ACC112 (cell line): ENCODE results near the gene DNAL1.
"Not testable (repeated sequence)": the region's sequence is repeated elsewhere in the genome, so short reads cannot be mapped to it uniquely, and the experiment has no call there.

Experiments used
- H2AFZ ChIP-seq: fragments of 200-600 bp; sonication (generic); one replicate; pipeline ENCODE4 v1.6.0; 2017; ENCODE audit warnings: antibody characterized with exemption, low read length; ENCODE audit not compliant: unreplicated experiment
- H3K27ac ChIP-seq: fragments of 200-600 bp; sonication (generic); 2 replicates; pipeline ENCODE4 v1.5.1; 2014; ENCODE audit warnings: low read depth, mild to moderate bottlenecking, antibody characterized with exemption, low read length, moderate library complexity
- H3K27me3 ChIP-seq: fragments of 200-600 bp; sonication (generic); 2 replicates; pipeline ENCODE4 v1.6.1; 2014; ENCODE audit warnings: mild to moderate bottlenecking, antibody characterized with exemption, low read length, moderate library complexity, mixed read lengths; ENCODE audit not compliant: insufficient read depth
- H3K36me3 ChIP-seq: fragments of 200-600 bp; sonication (generic); 2 replicates; pipeline ENCODE4 v1.6.1; 2016; ENCODE audit warnings: mild to moderate bottlenecking, antibody characterized with exemption, low read length, moderate library complexity, mixed read lengths; ENCODE audit not compliant: insufficient read depth
- H3K4me1 ChIP-seq: fragments of 200-600 bp; sonication (generic); one replicate; pipeline ENCODE4 v1.6.1; 2016; ENCODE audit warnings: low read length, mixed read lengths; ENCODE audit not compliant: insufficient read depth, unreplicated experiment, control insufficient read depth
- H3K4me3 ChIP-seq: fragments of 200-600 bp; sonication (generic); 2 replicates; pipeline ENCODE4 v1.5.1; 2014; ENCODE audit warnings: mild to moderate bottlenecking, low read depth, low read length
- H3K79me2 ChIP-seq: fragments of 200-600 bp; sonication (generic); one replicate; pipeline ENCODE4 v1.6.0; 2016; ENCODE audit warnings: low read length; ENCODE audit not compliant: control insufficient read depth, unreplicated experiment, insufficient read depth

Gene DNAL1

DNA sequence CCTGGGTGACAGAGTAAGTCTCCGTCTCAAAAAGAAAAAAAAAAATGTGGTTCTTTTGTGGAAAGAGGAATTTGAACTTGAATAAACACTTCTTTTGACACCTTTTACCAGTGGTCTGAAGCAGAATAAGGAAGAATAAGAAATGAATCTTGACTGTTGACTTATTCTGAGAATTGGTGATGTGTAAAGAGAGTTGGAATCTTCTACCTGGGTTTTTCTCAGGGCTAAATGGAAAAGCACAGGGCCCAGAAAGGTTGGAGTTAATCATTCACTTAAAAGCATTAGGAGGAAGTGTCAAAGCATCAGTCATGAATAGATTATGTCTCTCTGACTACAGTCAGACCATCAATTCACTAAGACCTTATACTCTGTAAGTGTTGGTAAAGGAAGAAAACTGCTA, 55.5 kb downstream of the DNAL1 start:
- Histone ChIP-seq H3K27me3 (no peaks in the 10 kb centered on the region), H3K79me2 (no peaks in the 10 kb centered on the region), H3K4me1 (peaks cover 18% of the 10 kb centered on the region), H2AFZ (no peak overlapping the region), H3K27ac (no peak overlapping the region), H3K4me3 (no peak overlapping the region), H3K36me3 (no peaks in the 10 kb centered on the region)

DNA sequence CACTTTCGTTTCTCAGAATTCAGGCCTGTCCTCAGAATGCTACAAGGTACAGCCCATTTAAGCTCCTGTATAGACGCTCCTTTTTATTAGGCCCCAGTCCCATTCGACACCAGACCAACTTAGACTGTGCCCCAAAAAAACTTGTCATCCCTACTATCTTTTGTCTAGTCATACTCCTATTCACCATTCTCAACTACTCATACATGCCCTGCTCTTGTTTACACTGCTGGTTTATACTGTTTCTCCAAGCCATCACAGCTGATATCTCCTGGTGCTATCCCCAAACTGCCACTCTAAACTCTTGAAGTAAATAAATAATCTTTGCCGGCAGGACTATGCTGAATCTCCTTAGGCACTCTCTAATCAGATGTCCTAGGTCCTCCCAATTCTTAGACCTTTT, 63.3 kb downstream of the DNAL1 start:
- not testable (repeated sequence) for H3K4me3 ChIP-seq, H3K4me1 ChIP-seq, H2AFZ ChIP-seq, H3K36me3 ChIP-seq, H3K27me3 ChIP-seq, H3K27ac ChIP-seq
- H3K79me2 ChIP-seq, result peaks cover 31% of the 10 kb centered on the region

DNA sequence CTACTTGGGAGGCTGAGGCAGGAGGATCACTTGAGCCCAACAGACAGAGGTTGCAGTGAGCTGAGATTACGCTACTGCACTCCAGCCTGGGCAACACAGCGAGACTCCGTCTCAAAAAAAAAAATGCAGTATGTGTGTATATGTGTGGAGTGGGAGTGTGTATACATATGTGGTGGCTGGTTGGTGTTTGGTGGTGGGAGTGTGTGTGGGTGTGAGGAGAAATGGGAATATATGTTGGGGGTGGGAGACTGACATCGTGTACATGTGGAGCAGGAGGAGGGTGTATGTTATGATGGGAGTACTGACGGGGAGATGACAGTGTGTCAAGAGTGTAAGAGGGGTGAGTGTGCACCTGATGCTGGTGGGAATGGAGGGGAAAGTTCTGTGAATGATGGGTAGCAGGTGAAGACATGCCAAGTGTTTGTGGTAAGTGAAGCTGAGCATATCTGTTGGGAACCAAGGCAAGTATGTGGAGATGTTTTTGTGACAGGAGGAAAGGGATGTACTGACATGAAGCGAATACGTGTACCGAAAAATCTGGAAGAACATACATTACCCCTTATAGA, 65.2 kb downstream of the DNAL1 start:
- H2AFZ ChIP-seq, result no peak overlapping the region
- no peak overlapping the region for H3K27ac ChIP-seq
- no peaks in the 10 kb centered on the region for H3K36me3 ChIP-seq
- peaks cover 6% of the 10 kb centered on the region for H3K4me1 ChIP-seq
- no peaks in the 10 kb centered on the region for H3K27me3 ChIP-seq
- H3K79me2 ChIP-seq, result peaks cover 38% of the 10 kb centered on the region
- H3K4me3 ChIP-seq, result no peak overlapping the region

DNA sequence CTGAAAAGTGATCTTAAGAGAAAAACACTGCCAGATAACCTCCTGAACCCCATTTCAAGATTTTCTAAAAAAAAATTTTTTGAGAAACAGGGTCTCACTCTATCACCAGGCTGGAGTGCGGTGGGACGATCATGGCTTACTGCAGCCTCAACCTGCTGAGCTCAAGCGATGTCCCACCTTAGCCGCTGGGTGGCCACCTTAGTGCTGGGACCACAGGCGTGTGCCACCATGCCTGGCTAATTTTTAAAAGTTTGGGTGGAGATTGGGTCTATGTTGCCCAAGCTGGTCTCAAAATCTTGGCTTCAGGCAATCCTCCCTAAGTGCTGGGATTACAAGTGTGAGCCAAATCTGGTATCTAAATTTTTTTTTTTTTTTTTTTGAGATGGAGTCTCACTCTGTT, 66.0 kb downstream of the DNAL1 start:
- H3K4me3 ChIP-seq, result no peak overlapping the region
- H2AFZ ChIP-seq, result no peak overlapping the region

DNA sequence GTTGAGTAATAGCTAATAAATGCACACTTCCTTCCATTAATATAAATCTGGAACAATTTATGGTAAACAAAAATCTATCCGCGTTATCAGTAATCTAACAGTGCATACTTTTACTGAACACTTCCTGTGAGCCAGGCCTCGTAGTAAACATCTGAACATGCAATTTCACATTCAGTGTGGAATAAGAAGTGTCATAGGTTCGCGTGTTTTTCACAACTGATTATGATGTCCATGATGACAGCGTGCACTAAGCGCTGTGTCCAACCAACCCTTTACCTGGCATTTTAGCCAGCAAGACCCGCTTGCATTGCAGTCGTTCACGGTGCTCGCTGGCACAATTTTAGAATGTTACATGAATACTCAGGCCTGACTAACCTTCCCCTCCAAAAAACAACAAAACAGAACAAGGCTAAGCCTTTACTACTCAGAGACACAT, 67.3 kb downstream of the DNAL1 start:
- H3K4me3 ChIP-seq, result peak overlapping the region; percentile 93
- H3K4me1 ChIP-seq, result peaks cover 7% of the 10 kb centered on the region
- H3K36me3 ChIP-seq, result no peaks in the 10 kb centered on the region
- no peak overlapping the region for H3K27ac ChIP-seq
- H3K79me2 ChIP-seq, result peaks cover 38% of the 10 kb centered on the region
- no peak overlapping the region for H2AFZ ChIP-seq
- H3K27me3 ChIP-seq, result no peaks in the 10 kb centered on the region

More for the DNA sequence above, 66.0 kb downstream of the DNAL1 start:
- no peaks in the 10 kb centered on the region for H3K27me3 ChIP-seq
- no peak overlapping the region for H3K27ac ChIP-seq
- H3K36me3 ChIP-seq, result no peaks in the 10 kb centered on the region
- H3K79me2 ChIP-seq, result peaks cover 38% of the 10 kb centered on the region
- peaks cover 7% of the 10 kb centered on the region for H3K4me1 ChIP-seq

DNA sequence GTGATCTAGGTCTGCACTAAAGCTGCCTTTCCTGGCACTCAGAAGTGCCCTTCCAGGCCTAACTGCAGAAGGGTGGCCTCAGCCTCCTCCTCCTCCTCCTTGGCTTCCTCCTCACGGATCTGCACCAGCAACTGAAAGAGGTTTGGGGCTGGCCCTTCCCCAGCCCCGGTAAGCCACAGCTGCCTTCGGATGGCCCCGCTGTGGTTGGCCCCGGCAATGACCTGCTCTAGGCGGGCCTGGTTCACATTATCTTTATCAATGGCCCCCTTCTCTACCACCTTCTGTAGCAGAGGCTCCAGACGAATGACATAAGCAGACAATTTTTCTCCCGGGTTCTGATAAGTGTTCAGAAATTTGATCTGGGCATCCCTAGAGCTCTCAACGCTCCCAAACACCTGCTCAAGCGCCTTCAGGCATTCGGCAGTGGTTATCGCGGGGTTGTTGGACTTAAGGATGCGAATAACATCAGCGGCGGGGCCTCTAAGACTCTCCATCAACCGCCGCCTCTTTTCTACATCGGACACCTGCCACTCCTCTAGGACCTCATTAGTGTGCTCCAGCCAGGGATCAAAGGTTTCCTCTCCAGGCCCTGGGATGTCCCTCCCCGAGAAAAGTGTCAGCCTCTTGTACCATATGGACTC, 67.9 kb downstream of the DNAL1 start:
- H3K27ac ChIP-seq, result no peak overlapping the region

DNA sequence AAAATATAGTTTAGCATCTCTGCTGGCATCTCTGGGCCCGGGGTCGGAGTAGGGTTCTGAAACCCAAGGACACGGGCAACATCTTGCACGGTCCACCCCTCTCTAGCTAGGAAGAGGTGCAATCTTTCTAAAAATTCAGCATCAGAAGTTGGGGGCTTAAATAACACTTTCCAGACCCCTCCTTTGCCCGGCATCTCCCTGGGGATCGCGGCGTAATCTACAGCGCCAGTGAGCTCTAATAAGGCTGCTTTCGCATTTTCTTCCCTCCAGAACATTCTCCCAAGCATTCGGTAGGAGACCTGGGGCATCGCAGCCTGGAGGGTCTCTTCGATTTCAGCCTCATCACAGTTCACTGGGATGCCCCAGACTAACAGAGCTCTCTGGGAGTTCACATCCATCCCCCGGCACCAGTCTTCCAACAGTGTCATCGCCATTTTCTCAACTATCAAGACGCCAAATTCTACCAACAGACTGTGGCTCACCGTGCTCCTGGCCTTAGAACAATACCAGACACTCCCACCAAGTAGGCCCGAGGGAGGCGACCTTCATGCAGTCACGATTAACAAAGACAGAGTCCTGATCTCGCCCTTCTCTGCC, 68.5 kb downstream of the DNAL1 start:
- Histone ChIP-seq H3K4me3 (peak overlapping the region; percentile 93), H3K27ac (peak overlapping the region; percentile 77), H3K4me1 (peaks cover 7% of the 10 kb centered on the region), H3K36me3 (no peaks in the 10 kb centered on the region; the same call in 1 of the 2 replicates), H3K27me3 (no peaks in the 10 kb centered on the region), H2AFZ (peak overlapping the region; percentile 79), H3K79me2 (peaks cover 38% of the 10 kb centered on the region)

More for the DNA sequence above, 67.9 kb downstream of the DNAL1 start:
- Histone ChIP-seq H3K4me1 (peaks cover 7% of the 10 kb centered on the region), H3K79me2 (peaks cover 38% of the 10 kb centered on the region), H2AFZ (no peak overlapping the region), H3K4me3 (peak overlapping the region; percentile 93), H3K27me3 (no peaks in the 10 kb centered on the region), H3K36me3 (no peaks in the 10 kb centered on the region)

DNA sequence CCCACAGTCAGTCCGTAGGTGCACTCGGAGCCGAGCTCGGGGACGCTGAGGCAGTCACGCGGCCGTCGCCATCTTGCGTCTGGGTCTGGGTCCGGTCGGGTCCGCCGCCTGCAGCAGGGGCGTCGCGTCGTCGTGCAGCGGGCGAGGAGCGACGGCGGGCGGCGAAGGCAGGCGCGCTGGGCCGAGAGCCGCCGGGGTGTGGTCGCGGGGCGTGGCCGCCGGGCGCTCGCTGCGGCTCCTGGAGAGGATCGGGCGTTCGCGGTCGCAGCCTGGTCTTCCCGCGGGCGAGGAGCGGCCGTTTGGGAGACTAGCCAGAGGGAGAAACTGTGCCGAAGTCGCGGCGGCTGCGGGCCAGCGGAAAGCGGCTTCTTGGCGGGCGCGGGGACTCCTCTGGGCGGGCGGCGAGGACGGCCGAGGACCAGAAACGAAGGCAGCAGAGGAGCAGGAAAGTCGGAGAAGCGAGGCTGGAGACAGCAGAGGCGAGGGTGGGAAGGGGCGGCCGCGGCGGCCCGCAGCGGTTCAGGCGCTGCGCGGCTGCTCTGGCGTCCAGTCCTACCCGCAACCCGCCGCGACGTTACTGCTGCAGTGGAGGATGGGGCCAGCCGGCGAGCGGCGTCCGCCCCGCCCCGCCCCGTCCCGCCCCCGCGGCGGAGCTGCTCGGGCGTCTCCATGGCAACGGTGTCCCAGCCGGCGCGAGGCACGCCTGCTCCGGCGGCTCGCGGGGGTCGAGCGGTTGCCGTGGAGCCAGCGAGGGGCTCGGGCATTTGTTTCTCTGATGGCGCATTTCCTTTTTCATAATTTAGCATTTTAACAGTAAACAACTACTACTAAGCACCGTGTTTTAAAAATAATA, 69.2 kb downstream of the DNAL1 start, which contains the start of gene PNMA1:
Gene PNMA1, minus strand, starts transcription at position 582 of the 853 bp plus-strand sequence. CDS start 745 bp downstream, outside the sequence.
- Histone ChIP-seq H3K36me3 (no peaks in the 10 kb centered on the region; the same call in 1 of the 2 replicates), H3K4me1 (peaks cover 7% of the 10 kb centered on the region), H3K27ac (peak within 1 kb of the TSS; percentile 77), H3K4me3 (peak within 1 kb of the TSS; percentile 93), H3K27me3 (no peaks in the 10 kb centered on the region), H3K79me2 (peaks cover 38% of the 10 kb centered on the region), H2AFZ (peak within 1 kb of the TSS; percentile 79)

DNA sequence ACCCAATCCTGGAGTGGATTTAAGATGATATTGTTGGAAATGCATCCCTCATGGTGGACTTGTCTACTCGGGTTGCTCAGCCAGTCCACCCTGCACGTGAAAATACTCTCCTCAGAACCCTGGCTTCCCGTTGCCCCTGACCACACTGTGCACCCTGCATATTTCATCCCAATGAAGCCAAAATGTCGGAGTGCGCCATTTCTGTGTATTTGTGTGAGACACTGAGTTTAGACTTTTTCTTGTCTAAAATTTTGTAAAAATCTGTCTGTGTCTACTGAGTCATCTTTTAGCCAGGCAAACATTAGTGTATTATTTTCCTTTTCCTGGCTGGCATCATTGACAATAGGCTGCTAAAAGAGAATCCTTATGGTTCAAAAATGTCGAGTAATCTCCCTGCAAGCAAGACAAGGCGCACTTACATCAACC, 69.9 kb downstream of the DNAL1 start:
- Histone ChIP-seq H3K27me3 (no peaks in the 10 kb centered on the region), H3K36me3 (no peaks in the 10 kb centered on the region; the same call in 1 of the 2 replicates), H3K27ac (peak overlapping the region; percentile 77), H3K4me1 (peaks cover 7% of the 10 kb centered on the region), H2AFZ (no peak overlapping the region), H3K4me3 (peak overlapping the region; percentile 93), H3K79me2 (peaks cover 38% of the 10 kb centered on the region)

DNA sequence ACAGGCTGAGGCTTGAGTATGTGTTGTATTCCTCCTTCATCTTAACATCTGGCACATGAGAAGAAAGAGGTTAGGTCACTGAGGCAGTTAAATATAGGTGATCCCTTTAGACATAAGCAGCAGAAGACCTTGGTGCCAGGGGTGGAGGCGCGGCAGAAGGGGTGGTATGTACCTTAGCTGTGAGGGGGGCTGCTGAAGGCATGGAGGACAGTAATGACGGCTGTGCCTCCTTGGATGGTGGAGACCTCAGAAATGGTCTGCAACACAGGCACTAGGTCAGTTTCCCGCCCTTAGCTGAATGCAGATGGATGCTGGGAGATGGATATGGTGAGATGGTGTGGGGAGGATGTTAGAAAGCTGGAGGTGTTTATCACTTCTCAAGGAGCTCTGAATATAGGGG, 70.9 kb downstream of the DNAL1 start:
- H3K79me2 ChIP-seq, result peaks cover 30% of the 10 kb centered on the region
- H2AFZ ChIP-seq, result no peak overlapping the region
- H3K4me1 ChIP-seq, result peaks cover 7% of the 10 kb centered on the region
- 0 out of 2 replicates have a peak overlapping the region, but pooled peaks have one; percentile 10 for H3K27ac ChIP-seq
- H3K4me3 ChIP-seq, result no peak overlapping the region
- H3K27me3 ChIP-seq, result no peaks in the 10 kb centered on the region
- no peaks in the 10 kb centered on the region; the same call in 1 of the 2 replicates for H3K36me3 ChIP-seq
